ENCODE data around the gene FAM240B. TPM values are rescaled to one million over a fixed set of nuclear protein-coding genes. Genes with fewer than 3 reads are reported as not detected.

FAM240B gene
- total RNA-seq, 2 experiments from 2014 or later: not detected

GRCh38 chr9:38680837-38681445 is 39.0 kb downstream of the FAM240B start:
- Mint-ChIP-seq H3K9me3 (no peaks in the 10 kb centered on the region), H3K27me3 (ENCODE audit: low read depth) (no peaks in the 10 kb centered on the region), H3K36me3 (ENCODE audit: low read depth) (no peaks in the 10 kb centered on the region), H3K4me3 (no peak overlapping the region), H3K4me1 (ENCODE audit: low read depth) (no peaks in the 10 kb centered on the region), H3K27ac (no peak overlapping the region)
- CTCF ChIA-PET: interaction anchor here (0.6 kb wide), 1 partner anchor 38 kb away, joined by 3 read pairs; no protein-coding TSS in a partner anchor
- no peak for DNase-seq
- intact Hi-C loops (cut with micrococcal nuclease): no loop called here

- Mint-ChIP-seq H3K4me1 (ENCODE audit: low read depth) (no peaks in the 10 kb centered on the region), H3K36me3 (ENCODE audit: low read depth) (no peaks in the 10 kb centered on the region), H3K9me3 (no peaks in the 10 kb centered on the region), H3K27ac (no peak overlapping the region), H3K4me3 (no peak overlapping the region), H3K27me3 (ENCODE audit: low read depth) (no peaks in the 10 kb centered on the region)
- CTCF ChIA-PET: no interaction called here
- no peak for DNase-seq
- intact Hi-C loops (cut with micrococcal nuclease): loop anchor here (10.0 kb wide), 1 partner anchor 263 kb away; no protein-coding TSS in a partner anchor
Measured at GRCh38 chr9:38677660-38678303, 42.2 kb downstream of the FAM240B start.

- intact Hi-C loops (cut with micrococcal nuclease): loop anchor here (10.0 kb wide), 1 partner anchor 261 kb away; no protein-coding TSS in a partner anchor
- Mint-ChIP-seq H3K27me3 (ENCODE audit: low read depth) (no peaks in the 10 kb centered on the region), H3K36me3 (ENCODE audit: low read depth) (no peaks in the 10 kb centered on the region), H3K27ac (no peak overlapping the region), H3K9me3 (no peaks in the 10 kb centered on the region), H3K4me3 (no peak overlapping the region), H3K4me1 (ENCODE audit: low read depth) (peaks cover 3% of the 10 kb centered on the region)
- CTCF ChIA-PET: interaction anchor here (0.6 kb wide), 1 partner anchor 563 kb away, joined by 4 read pairs; no protein-coding TSS in a partner anchor
- DNase-seq: no peak
Measured at GRCh38 chr9:38675831-38676230, 44.1 kb downstream of the FAM240B start.

- CTCF ChIA-PET: no interaction called here
- Mint-ChIP-seq H3K27ac (no peak overlapping the region), H3K4me3 (no peak overlapping the region), H3K4me1 (ENCODE audit: low read depth) (peaks cover 3% of the 10 kb centered on the region), H3K36me3 (ENCODE audit: low read depth) (no peaks in the 10 kb centered on the region), H3K27me3 (ENCODE audit: low read depth) (no peaks in the 10 kb centered on the region), H3K9me3 (no peaks in the 10 kb centered on the region)
- intact Hi-C loops (cut with micrococcal nuclease): loop anchor here (10.0 kb wide), 1 partner anchor 260 kb away; no protein-coding TSS in a partner anchor
- no peak for DNase-seq
Measured at GRCh38 chr9:38675211-38675610, 44.7 kb downstream of the FAM240B start.

GRCh38 chr9:38673399-38674193 is 46.3 kb downstream of the FAM240B start:
- Mint-ChIP-seq H3K27me3 (ENCODE audit: low read depth) (no peaks in the 10 kb centered on the region), H3K4me1 (ENCODE audit: low read depth) (peaks cover 3% of the 10 kb centered on the region), H3K9me3 (no peaks in the 10 kb centered on the region), H3K4me3 (no peak overlapping the region), H3K27ac (no peak overlapping the region), H3K36me3 (ENCODE audit: low read depth) (no peaks in the 10 kb centered on the region)
- CTCF ChIA-PET: interaction anchor here (2.1 kb wide), 1 partner anchor 14 kb away, joined by 5 read pairs; no protein-coding TSS in a partner anchor
- no peak for DNase-seq
- intact Hi-C loops (cut with micrococcal nuclease): loop anchor here (10.0 kb wide), 1 partner anchor 259 kb away; no protein-coding TSS in a partner anchor

GRCh38 chr9:38671748-38672147 is 48.2 kb downstream of the FAM240B start:
- intact Hi-C loops (cut with micrococcal nuclease): loop anchor here (10.0 kb wide), 1 partner anchor 257 kb away; no protein-coding TSS in a partner anchor
- no peaks in the 10 kb centered on the region for H3K27me3 Mint-ChIP-seq (ENCODE audit: low read depth)
- CTCF ChIA-PET: interaction anchor here (0.7 to 2.1 kb wide), 2 partner anchors 13 to 51 kb away, joined by 3 to 5 read pairs; partner anchors contain the start of gene ANKRD18A
- H3K36me3 Mint-ChIP-seq (ENCODE audit: low read depth): no peaks in the 10 kb centered on the region
- no peak overlapping the region for H3K4me3 Mint-ChIP-seq
- H3K4me1 Mint-ChIP-seq (ENCODE audit: low read depth): peaks cover 3% of the 10 kb centered on the region
- no peaks in the 10 kb centered on the region for H3K9me3 Mint-ChIP-seq
- no peak for DNase-seq
- no peak overlapping the region for H3K27ac Mint-ChIP-seq

GRCh38 chr9:38671372-38671731 is 48.6 kb downstream of the FAM240B start:
- Mint-ChIP-seq H3K36me3 (ENCODE audit: low read depth) (no peaks in the 10 kb centered on the region), H3K9me3 (no peaks in the 10 kb centered on the region), H3K4me3 (no peak overlapping the region), H3K27ac (no peak overlapping the region), H3K4me1 (ENCODE audit: low read depth) (peaks cover 3% of the 10 kb centered on the region), H3K27me3 (ENCODE audit: low read depth) (no peaks in the 10 kb centered on the region)
- CTCF ChIA-PET: interaction anchor here (0.7 to 2.1 kb wide), 2 partner anchors 12 to 51 kb away, joined by 3 to 5 read pairs; partner anchors contain the start of gene ANKRD18A
- intact Hi-C loops (cut with micrococcal nuclease): loop anchor here (10.0 kb wide), 1 partner anchor 257 kb away; no protein-coding TSS in a partner anchor
- no peak for DNase-seq

GRCh38 chr9:38670542-38671371 is 49.2 kb downstream of the FAM240B start:
- DNase-seq: no peak
- CTCF ChIA-PET: no interaction called here
- intact Hi-C loops (cut with micrococcal nuclease): loop anchor here (10.0 kb wide), 1 partner anchor 256 kb away; no protein-coding TSS in a partner anchor
- Mint-ChIP-seq H3K36me3 (ENCODE audit: low read depth) (no peaks in the 10 kb centered on the region), H3K27ac (no peak overlapping the region), H3K4me1 (ENCODE audit: low read depth) (peaks cover 3% of the 10 kb centered on the region), H3K4me3 (no peak overlapping the region), H3K9me3 (no peaks in the 10 kb centered on the region), H3K27me3 (ENCODE audit: low read depth) (no peaks in the 10 kb centered on the region)

GRCh38 chr9:38668791-38669466 is 51.0 kb downstream of the FAM240B start:
- no peak for DNase-seq
- Mint-ChIP-seq H3K36me3 (ENCODE audit: low read depth) (no peaks in the 10 kb centered on the region), H3K4me3 (no peak overlapping the region), H3K27ac (no peak overlapping the region), H3K4me1 (ENCODE audit: low read depth) (peaks cover 3% of the 10 kb centered on the region), H3K27me3 (ENCODE audit: low read depth) (no peaks in the 10 kb centered on the region), H3K9me3 (peaks cover 2% of the 10 kb centered on the region)
- intact Hi-C loops (cut with micrococcal nuclease): no loop called here
- CTCF ChIA-PET: interaction anchor here (0.5 kb wide), 1 partner anchor 25 kb away, joined by 4 read pairs; no protein-coding TSS in a partner anchor

- Mint-ChIP-seq H3K27ac (no peak overlapping the region), H3K27me3 (ENCODE audit: low read depth) (peaks cover 9% of the 10 kb centered on the region), H3K9me3 (peaks cover 2% of the 10 kb centered on the region), H3K4me3 (no peak overlapping the region), H3K36me3 (ENCODE audit: low read depth) (no peaks in the 10 kb centered on the region), H3K4me1 (ENCODE audit: low read depth) (no peaks in the 10 kb centered on the region)
- intact Hi-C loops (cut with micrococcal nuclease): no loop called here
- DNase-seq: no peak
- CTCF ChIA-PET: no interaction called here
Measured at GRCh38 chr9:38662763-38663593, 57.0 kb downstream of the FAM240B start.
